ENCODE measurements around the gene TVP23A. TPM values are rescaled to one million over a fixed set of nuclear protein-coding genes. Genes with fewer than 3 reads are reported as not detected.

The TVP23A gene
- total and polyA plus RNA-seq, 12 donors: 0.17 to 9.8 (median 0.68) TPM; not detected in 1

GRCh38 chr16:10836174-10836853, 17.7 kb upstream of the TVP23A start:
- no peak for TF ChIP-seq POLR2A (IDR thresholded peaks at IDR 0.05)
- no peak for TF ChIP-seq CTCF (IDR thresholded peaks at IDR 0.05)
- no peak overlapping the region for H3K4me3 ChIP-seq
- H3K36me3 ChIP-seq (replicated peaks in 1 of 2): no peaks in the 10 kb centered on the region
- H3K27me3 ChIP-seq: no peaks in the 10 kb centered on the region
- 77 to 85% (median 79%) methylated on average over 1 of the region's 1 CpG for WGBS, 4 donors
- no peaks in the 10 kb centered on the region for H3K4me1 ChIP-seq (replicated peaks in 1 of 2)
- intact Hi-C loops (cut with DNase I): loop anchor here in 1 of 2 donors (10.0 kb wide), 1 partner anchor 78 kb away; no protein-coding TSS in a partner anchor
- DNase-seq: no peak
- no peak overlapping the region for H3K27ac ChIP-seq
- no peaks in the 10 kb centered on the region for H3K9me3 ChIP-seq (replicated peaks in 1 of 3)

DNA sequence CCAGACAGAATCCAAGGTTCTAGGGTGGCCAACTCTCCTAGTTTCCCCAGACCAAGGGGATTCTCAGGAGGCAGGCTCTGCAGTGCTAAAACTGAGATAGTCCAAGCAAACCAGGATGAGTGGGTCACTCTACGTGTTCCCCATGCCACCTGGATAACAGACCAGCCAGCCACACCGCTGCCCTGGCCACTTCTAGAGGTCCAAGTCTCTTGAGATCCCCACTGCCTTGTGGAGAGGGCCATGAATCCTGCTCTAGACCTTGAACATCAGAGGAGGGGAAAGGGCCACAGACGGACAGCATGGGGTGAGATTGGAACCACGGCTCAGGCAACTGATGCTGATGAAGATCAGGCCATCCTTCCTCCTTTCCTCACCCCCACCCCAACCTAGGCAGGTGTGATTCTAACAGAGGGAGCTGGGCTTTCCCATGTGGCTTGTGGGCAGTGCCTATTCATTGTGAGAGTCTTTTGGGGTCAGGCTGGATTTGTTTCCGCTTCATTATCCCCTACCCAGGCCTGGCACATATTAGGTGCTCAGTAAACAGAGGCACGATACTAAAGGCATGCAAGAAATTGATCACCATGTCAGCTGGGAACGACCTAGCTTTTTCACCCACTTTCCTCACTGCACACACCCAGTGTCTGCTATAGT, 16.8 kb upstream of the TVP23A start:
- no peak for TF ChIP-seq POLR2A (IDR thresholded peaks at IDR 0.05)
- no peak for TF ChIP-seq CTCF (IDR thresholded peaks at IDR 0.05)
- H3K4me3 ChIP-seq: no peak overlapping the region
- no peak overlapping the region for H3K27ac ChIP-seq
- intact Hi-C loops (cut with DNase I): loop anchor here in 1 of 2 donors (10.0 kb wide), 1 partner anchor 79 kb away; no protein-coding TSS in a partner anchor
- H3K9me3 ChIP-seq (replicated peaks in 1 of 3): no peaks in the 10 kb centered on the region
- H3K36me3 ChIP-seq (replicated peaks in 1 of 2): no peaks in the 10 kb centered on the region
- WGBS, 4 donors: 84 to 98% (median 89%) methylated on average over 5 to 7 of the region's 7 CpGs
- no peaks in the 10 kb centered on the region for H3K4me1 ChIP-seq (replicated peaks in 1 of 2)
- DNase-seq: no peak
- H3K27me3 ChIP-seq: no peaks in the 10 kb centered on the region

GRCh38 chr16:10834766-10835165, 16.2 kb upstream of the TVP23A start:
- Histone ChIP-seq H3K9me3 (replicated peaks in 1 of 3) (no peaks in the 10 kb centered on the region), H3K36me3 (replicated peaks in 1 of 2) (no peaks in the 10 kb centered on the region), H3K4me1 (replicated peaks in 1 of 2) (peaks cover 3% of the 10 kb centered on the region in 2 donors), H3K27ac (no peak overlapping the region), H3K27me3 (no peaks in the 10 kb centered on the region), H3K4me3 (no peak overlapping the region)
- intact Hi-C loops (cut with DNase I): loop anchor here in 1 of 2 donors (5.0 to 10.0 kb wide), 2 partner anchors 80 to 87 kb away; no protein-coding TSS in a partner anchor
- WGBS, 4 donors: 76 to 92% (median 84%) methylated on average over 1 of the region's 1 CpG
- no peak for TF ChIP-seq CTCF (IDR thresholded peaks at IDR 0.05)
- TF ChIP-seq POLR2A (IDR thresholded peaks at IDR 0.05): no peak
- no peak for DNase-seq

DNA sequence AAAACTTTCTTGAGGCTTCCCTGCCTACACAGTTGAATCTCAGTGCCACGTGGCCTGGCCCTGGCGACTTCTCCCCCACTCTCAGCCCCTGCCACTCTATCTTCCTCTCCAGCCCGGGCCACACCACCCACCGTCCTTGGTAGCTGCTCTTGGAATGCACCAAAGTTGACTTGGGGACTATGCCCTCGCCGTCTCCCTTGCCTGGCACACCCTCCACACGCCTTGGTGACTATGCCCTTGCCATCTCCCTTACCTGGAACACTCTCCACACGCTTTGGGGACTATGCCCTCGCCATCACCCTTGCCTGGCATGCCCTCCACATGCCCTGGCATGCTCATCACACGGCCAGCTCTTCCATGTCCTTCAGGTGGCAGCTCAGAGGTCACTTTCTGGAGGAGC, 15.5 kb upstream of the TVP23A start:
- DNase-seq: no peak

More for the DNA sequence above, 15.5 kb upstream of the TVP23A start:
- Histone ChIP-seq H3K4me1 (replicated peaks in 1 of 2) (peaks cover 7 to 10% of the 10 kb centered on the region in 2 donors), H3K4me3 (no peak overlapping the region), H3K36me3 (replicated peaks in 1 of 2) (no peaks in the 10 kb centered on the region), H3K27ac (no peak overlapping the region), H3K9me3 (replicated peaks in 1 of 3) (no peaks in the 10 kb centered on the region), H3K27me3 (no peaks in the 10 kb centered on the region)
- WGBS, 4 donors: 86 to 97% (median 90%) methylated on average over 8 to 10 of the region's 10 CpGs
- TF ChIP-seq POLR2A (IDR thresholded peaks at IDR 0.05) (no peak), CTCF (IDR thresholded peaks at IDR 0.05) (no peak)
- intact Hi-C loops (cut with DNase I): loop anchor here in 1 of 2 donors (5.0 to 10.0 kb wide), 2 partner anchors 81 to 87 kb away; no protein-coding TSS in a partner anchor
